ENCODE measurements around the gene RALGDS. TPM values are rescaled to one million over a fixed set of nuclear protein-coding genes. Genes with fewer than 3 reads are reported as not detected.
A peak's percentile ranks its signal among the peaks of the same experiment; 100 is the strongest.

Gene RALGDS
- total and polyA plus RNA-seq, 2 of the 13 experiments (the other 11 are each of a cell fraction or from before 2014, with no cell fraction given), result 12.9 to 25.5 TPM

DNA sequence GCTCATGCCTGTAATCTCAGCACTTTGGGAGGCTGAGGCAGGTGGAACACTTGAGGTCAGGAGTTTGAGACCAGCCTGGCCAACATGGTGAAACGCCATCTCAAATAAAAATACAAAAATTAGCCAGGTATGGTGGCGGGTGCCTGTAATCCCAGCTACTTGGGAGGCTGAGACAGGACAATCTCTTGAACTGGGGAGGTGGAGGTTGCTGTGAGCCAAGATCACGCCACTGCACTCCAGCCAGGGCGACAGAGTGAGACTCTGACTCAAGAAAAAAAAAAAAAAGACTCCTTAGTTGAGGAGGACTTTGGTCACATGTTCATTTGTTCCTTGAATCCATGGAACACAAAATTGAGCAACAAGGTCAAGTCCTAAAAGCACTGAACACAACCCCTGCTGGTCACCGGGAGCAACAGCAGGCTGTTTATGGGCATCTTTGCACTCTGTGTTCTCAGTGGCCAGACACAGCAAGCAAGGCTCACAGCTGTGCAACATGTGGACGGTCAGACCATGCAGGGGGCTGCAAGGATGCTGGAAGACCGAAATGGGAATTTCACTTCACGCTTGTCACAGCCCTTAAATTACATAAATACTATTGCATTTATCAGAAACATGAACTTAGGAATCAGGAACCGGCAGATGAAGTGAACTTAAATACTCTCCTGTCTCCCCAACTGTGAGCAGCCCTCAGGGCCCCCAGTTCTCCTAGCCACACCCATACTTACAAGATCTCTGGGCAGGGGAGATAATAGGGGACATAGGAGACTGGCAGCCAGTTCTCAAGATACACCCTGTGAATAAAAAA, 39.9 kb upstream of the RALGDS start (continued):
- TF ChIP-seq SRF (IDR thresholded peaks at IDR 0.05; ENCODE audit: low read depth, low read length), result peak; percentile 59; the same call in 1 of the 2 replicates
- TF ChIP-seq NR2C2 (CRISPR knock-in tag; IDR thresholded peaks at IDR 0.05; ENCODE audit: borderline replicate concordance), result no peak
- TF ChIP-seq SRSF4 (IDR thresholded peaks at IDR 0.05; ENCODE audit: low read depth, low read length, poor library complexity, severe bottlenecking), result no peak
- no peak for TF ChIP-seq SIN3B (IDR thresholded peaks at IDR 0.05; ENCODE audit: low read length)
- no peak for TF ChIP-seq KDM3A (CRISPR knock-in tag; IDR thresholded peaks at IDR 0.05; ENCODE audit: low read depth)
- peak; percentile 59 for TF ChIP-seq XRCC5 (optimal IDR thresholded peaks at IDR 0.05; ENCODE audit: low read length)
- no peak for TF ChIP-seq ZNF138 (CRISPR knock-in tag; IDR thresholded peaks at IDR 0.05; ENCODE audit: low read depth)
- no peak for TF ChIP-seq RNF219 (CRISPR knock-in tag; IDR thresholded peaks at IDR 0.05)
- TF ChIP-seq, protein P1, sequence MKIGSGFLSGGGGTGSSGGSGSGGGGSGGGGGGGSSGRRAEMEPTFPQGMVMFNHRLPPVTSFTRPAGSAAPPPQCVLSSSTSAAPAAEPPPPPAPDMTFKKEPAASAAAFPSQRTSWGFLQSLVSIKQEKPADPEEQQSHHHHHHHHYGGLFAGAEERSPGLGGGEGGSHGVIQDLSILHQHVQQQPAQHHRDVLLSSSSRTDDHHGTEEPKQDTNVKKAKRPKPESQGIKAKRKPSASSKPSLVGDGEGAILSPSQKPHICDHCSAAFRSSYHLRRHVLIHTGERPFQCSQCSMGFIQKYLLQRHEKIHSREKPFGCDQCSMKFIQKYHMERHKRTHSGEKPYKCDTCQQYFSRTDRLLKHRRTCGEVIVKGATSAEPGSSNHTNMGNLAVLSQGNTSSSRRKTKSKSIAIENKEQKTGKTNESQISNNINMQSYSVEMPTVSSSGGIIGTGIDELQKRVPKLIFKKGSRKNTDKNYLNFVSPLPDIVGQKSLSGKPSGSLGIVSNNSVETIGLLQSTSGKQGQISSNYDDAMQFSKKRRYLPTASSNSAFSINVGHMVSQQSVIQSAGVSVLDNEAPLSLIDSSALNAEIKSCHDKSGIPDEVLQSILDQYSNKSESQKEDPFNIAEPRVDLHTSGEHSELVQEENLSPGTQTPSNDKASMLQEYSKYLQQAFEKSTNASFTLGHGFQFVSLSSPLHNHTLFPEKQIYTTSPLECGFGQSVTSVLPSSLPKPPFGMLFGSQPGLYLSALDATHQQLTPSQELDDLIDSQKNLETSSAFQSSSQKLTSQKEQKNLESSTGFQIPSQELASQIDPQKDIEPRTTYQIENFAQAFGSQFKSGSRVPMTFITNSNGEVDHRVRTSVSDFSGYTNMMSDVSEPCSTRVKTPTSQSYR (CRISPR knock-in tag; IDR thresholded peaks at IDR 0.05; ENCODE audit: borderline replicate concordance), result no peak
- 0 out of 2 replicates have a peak, but pooled peaks have one; percentile 41 for TF ChIP-seq ZNF567 (CRISPR knock-in tag; IDR thresholded peaks at IDR 0.05; ENCODE audit: borderline replicate concordance)
- TF ChIP-seq ZSCAN21 (CRISPR knock-in tag; IDR thresholded peaks at IDR 0.05; ENCODE audit: borderline replicate concordance), result no peak
- TF ChIP-seq SMC3 (IDR thresholded peaks at IDR 0.05; ENCODE audit: low read length), result peak; percentile 50; the same call in 1 of the 2 replicates
- no peak for TF ChIP-seq FOXK2 (IDR thresholded peaks at IDR 0.05)
- 0 out of 2 replicates have a peak, but pooled peaks have one; percentile 10 for TF ChIP-seq HNF4G (IDR thresholded peaks at IDR 0.05; ENCODE audit: borderline replicate concordance, low read depth, low read length)
- TF ChIP-seq HNF4G (CRISPR knock-in tag; IDR thresholded peaks at IDR 0.05; ENCODE audit: borderline replicate concordance, low read depth), result no peak
- no peak for TF ChIP-seq JUNB (CRISPR knock-in tag; IDR thresholded peaks at IDR 0.05; ENCODE audit: borderline replicate concordance)
- TF ChIP-seq FOXK1 (CRISPR knock-in tag; IDR thresholded peaks at IDR 0.05; ENCODE audit: borderline replicate concordance, low read depth), result peak; percentile 65; the same call in 1 of the 2 replicates
- TF ChIP-seq CTCF (CRISPR knock-in tag; IDR thresholded peaks at IDR 0.05), result peak; percentile 74
- no peak for TF ChIP-seq ZFP90 (CRISPR knock-in tag; IDR thresholded peaks at IDR 0.05; ENCODE audit: borderline replicate concordance)
- no peak for TF ChIP-seq ZNF580 (CRISPR knock-in tag; IDR thresholded peaks at IDR 0.05; ENCODE audit: borderline replicate concordance, low read depth)
- no peak for TF ChIP-seq SNAI1 (CRISPR knock-in tag; IDR thresholded peaks at IDR 0.05; ENCODE audit: borderline replicate concordance)
- TF ChIP-seq REPIN1 (CRISPR knock-in tag; IDR thresholded peaks at IDR 0.05; ENCODE audit: borderline replicate concordance, low read depth), result no peak
- TF ChIP-seq PAF1 (CRISPR knock-in tag; IDR thresholded peaks at IDR 0.05), result no peak
